ENCODE measurements around the gene SERTAD3.

DNA sequence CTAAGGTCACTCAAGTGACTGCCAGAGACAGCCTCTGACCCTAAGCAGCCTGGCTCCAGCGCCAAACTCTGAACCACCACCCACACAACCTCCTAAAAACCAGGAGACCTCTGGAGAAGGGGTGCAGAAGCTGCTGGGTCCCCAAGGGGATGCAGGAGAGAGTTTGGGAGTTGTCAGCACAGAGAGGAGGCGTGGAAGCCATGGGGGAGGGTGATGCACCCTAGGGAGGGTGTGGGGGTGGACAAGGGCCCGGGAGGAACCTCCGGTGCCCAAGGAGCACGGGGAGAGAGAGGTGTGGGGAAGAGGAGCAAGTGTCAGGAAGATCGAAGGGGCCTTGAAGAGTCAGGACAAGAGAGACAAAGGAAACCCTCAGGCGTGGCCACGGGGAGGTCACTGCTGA, 52.0 kb downstream of the SERTAD3 start:
- TF ChIP-seq POLR2A (IDR thresholded peaks at IDR 0.05): no peak
- TF ChIP-seq, protein P1, sequence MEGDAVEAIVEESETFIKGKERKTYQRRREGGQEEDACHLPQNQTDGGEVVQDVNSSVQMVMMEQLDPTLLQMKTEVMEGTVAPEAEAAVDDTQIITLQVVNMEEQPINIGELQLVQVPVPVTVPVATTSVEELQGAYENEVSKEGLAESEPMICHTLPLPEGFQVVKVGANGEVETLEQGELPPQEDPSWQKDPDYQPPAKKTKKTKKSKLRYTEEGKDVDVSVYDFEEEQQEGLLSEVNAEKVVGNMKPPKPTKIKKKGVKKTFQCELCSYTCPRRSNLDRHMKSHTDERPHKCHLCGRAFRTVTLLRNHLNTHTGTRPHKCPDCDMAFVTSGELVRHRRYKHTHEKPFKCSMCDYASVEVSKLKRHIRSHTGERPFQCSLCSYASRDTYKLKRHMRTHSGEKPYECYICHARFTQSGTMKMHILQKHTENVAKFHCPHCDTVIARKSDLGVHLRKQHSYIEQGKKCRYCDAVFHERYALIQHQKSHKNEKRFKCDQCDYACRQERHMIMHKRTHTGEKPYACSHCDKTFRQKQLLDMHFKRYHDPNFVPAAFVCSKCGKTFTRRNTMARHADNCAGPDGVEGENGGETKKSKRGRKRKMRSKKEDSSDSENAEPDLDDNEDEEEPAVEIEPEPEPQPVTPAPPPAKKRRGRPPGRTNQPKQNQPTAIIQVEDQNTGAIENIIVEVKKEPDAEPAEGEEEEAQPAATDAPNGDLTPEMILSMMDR (IDR thresholded peaks at IDR 0.05): no peak
